Activated CD8-positive, alpha-beta T cell treated with anti-CD3 and anti-CD28 coated beads for 36 hours (primary cell): Measurements from ENCODE around the gene MOV10. TPM values are rescaled to one million over a fixed set of nuclear protein-coding genes. Genes with fewer than 3 reads are reported as not detected.
A peak's percentile ranks its signal among the peaks of the same experiment; 100 is the strongest.
"Not testable (repeated sequence)": the region's sequence is repeated elsewhere in the genome, so short reads cannot be mapped to it uniquely, and the experiment has no call there.

ENCODE experiments used
- ATAC-seq: fragments of 200-7000 bp; cut with Tn5 transposase; one replicate; pipeline ENCODE4 v1.10.0; 2021; ENCODE audit warnings: mild to moderate bottlenecking, moderate library complexity
- CTCF ChIA-PET: fragments of 350-600 bp; sonication (Branson Sonifier 250); formaldehyde crosslinking; loops from one replicate; lab custom pipeline; 2021; ENCODE audit warnings: antibody characterized with exemption; lab: Charles Lee
- POLR2A ChIA-PET: fragments of 350-600 bp; sonication (Branson Sonifier 250); formaldehyde crosslinking; loops from one replicate; lab custom pipeline; 2021; ENCODE audit warnings: antibody characterized with exemption; lab: Charles Lee
- DNase-seq: peaks from one replicate; pipeline ENCODE4 v3.0.0-alpha.2; 2020
- H3K27ac Mint-ChIP-seq: one replicate; pipeline ENCODE4 v1.8.0; 2021; ENCODE audit warnings: mild to moderate bottlenecking, mixed read lengths
- H3K27me3 Mint-ChIP-seq: one replicate; pipeline ENCODE4 v1.8.0; 2021; ENCODE audit warnings: mixed read lengths
- H3K36me3 Mint-ChIP-seq: one replicate; pipeline ENCODE4 v1.8.0; 2021; ENCODE audit warnings: low read depth, mixed read lengths
- H3K4me1 Mint-ChIP-seq: one replicate; pipeline ENCODE4 v1.8.0; 2021; ENCODE audit warnings: low read depth, mixed read lengths
- H3K4me3 Mint-ChIP-seq: one replicate; pipeline ENCODE4 v1.8.0; 2021; ENCODE audit warnings: mild to moderate bottlenecking, moderate library complexity, mixed read lengths
- H3K9me3 Mint-ChIP-seq: one replicate; pipeline ENCODE4 v1.8.0; 2021; ENCODE audit warnings: mixed read lengths
- intact Hi-C: fragments of 100-400 bp; cut with micrococcal nuclease; formaldehyde crosslinking; loops from one replicate; pipeline ENCODE4 v1.10.0; 2022
- total RNA-seq, 2 experiments: library from RNA; stranded (reverse); gene quantifications; one replicate each; pipeline ENCODE4 v1.2.3, GENCODE V29; 2021
- TF ChIP-seq, protein P1 (sequence below): fragments of 200-600 bp; IDR thresholded peaks from one replicate; pipeline ENCODE4 v1.8.0; 2022; ENCODE audit warnings: antibody characterized with exemption, mild to moderate bottlenecking

The MOV10 gene
- total RNA-seq, 2 experiments from 2014 or later = 77.2 to 78.5 TPM

DNA sequence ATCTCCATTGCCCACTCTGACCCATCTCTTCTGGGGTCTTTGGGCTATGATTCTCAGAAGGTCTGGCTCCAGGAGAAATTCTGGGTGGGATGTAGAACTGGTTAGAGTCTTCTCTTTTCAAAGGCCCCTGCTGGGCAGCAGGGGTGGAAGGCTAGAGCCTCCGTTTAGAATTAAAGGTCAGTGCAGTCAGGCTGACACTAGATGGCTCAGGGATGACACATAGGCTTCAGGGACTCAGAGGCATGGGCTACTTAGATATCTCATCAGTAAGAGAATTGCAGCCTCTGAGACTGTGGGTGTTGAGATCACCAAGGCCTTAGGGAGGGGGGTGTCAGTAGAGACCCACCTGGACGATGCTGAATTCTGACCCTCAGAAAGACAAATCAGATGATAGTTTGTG, 53.3 kb downstream of the MOV10 start:
- ChIA-PET POLR2A (no interaction called here), CTCF (interaction anchor here (1.1 to 2.4 kb wide), 2 partner anchors 10 to 12 kb away, joined by 4 to 19 read pairs; partner anchors contain the start of gene PPM1J)
- peaks cover 8% of the 10 kb centered on the region for H3K4me1 Mint-ChIP-seq
- no peak overlapping the region for H3K4me3 Mint-ChIP-seq
- DNase-seq (no peak), ATAC-seq (no peak)
- TF ChIP-seq, protein P1, sequence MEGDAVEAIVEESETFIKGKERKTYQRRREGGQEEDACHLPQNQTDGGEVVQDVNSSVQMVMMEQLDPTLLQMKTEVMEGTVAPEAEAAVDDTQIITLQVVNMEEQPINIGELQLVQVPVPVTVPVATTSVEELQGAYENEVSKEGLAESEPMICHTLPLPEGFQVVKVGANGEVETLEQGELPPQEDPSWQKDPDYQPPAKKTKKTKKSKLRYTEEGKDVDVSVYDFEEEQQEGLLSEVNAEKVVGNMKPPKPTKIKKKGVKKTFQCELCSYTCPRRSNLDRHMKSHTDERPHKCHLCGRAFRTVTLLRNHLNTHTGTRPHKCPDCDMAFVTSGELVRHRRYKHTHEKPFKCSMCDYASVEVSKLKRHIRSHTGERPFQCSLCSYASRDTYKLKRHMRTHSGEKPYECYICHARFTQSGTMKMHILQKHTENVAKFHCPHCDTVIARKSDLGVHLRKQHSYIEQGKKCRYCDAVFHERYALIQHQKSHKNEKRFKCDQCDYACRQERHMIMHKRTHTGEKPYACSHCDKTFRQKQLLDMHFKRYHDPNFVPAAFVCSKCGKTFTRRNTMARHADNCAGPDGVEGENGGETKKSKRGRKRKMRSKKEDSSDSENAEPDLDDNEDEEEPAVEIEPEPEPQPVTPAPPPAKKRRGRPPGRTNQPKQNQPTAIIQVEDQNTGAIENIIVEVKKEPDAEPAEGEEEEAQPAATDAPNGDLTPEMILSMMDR = no peak
- H3K36me3 Mint-ChIP-seq = no peaks in the 10 kb centered on the region
- intact Hi-C loops = no loop called here
- no peaks in the 10 kb centered on the region for H3K27me3 Mint-ChIP-seq
- no peak overlapping the region for H3K27ac Mint-ChIP-seq
- H3K9me3 Mint-ChIP-seq = no peaks in the 10 kb centered on the region

- DNase-seq, ATAC-seq, H3K4me3 Mint-ChIP-seq, H3K27ac Mint-ChIP-seq, H3K4me1 Mint-ChIP-seq, CTCF ChIA-PET, H3K9me3 Mint-ChIP-seq, POLR2A ChIA-PET, H3K27me3 Mint-ChIP-seq, H3K36me3 Mint-ChIP-seq, intact Hi-C loops: not testable (repeated sequence)
These were observed 54.0 kb downstream of the MOV10 start for GRCh38 chr1:112728306-112728971.

GRCh38 chr1:112729011-112729410, 54.6 kb downstream of the MOV10 start:
- H3K4me3 Mint-ChIP-seq, H3K27me3 Mint-ChIP-seq, H3K4me1 Mint-ChIP-seq, H3K9me3 Mint-ChIP-seq, H3K27ac Mint-ChIP-seq, DNase-seq, POLR2A ChIA-PET, H3K36me3 Mint-ChIP-seq, ATAC-seq, intact Hi-C loops: not testable (repeated sequence)
- CTCF ChIA-PET = interaction anchor here (1.1 to 2.0 kb wide), 4 partner anchors 8 to 75 kb away, joined by 5 to 8 read pairs (median 6); a partner anchor contains a TSS

DNA sequence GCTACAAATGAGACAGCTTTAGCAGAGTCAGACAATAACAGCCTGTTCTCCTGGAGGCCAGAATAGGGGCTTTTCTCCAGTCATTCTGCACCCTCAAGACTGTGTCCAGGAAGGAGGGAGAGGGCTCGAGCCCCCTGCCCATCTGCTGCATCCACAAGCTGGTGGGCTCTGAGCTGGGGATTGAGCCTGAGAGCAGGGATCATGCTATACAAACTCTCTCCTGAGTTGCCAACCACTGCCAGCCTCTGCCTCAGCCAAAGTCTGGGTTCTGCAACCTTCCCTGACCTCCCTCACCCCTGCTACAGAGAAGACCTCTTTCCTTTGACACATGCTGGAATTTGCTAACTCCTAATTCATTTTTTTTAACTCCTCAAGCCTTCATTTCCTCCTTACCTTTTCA, 55.5 kb downstream of the MOV10 start:
- POLR2A ChIA-PET = no interaction called here
- H3K9me3 Mint-ChIP-seq = no peaks in the 10 kb centered on the region

DNA sequence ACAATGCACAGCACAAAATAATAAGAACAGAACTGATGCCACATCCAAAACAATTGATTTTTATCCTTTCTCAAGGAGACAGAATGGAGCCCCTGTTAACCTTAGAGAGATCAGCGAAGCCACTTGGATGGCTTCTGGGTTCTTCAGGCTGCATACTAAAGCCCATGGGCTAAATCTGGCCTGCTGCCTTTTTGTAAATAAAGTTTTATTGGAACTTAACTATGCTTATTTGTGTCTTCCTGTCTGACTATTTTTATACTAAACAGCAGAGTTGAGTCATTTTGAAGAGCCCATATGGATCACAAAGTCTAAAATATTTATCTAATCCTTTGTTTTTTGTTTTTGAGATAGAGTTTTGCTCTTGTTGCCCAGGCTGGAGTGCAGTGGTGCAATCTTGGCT, 57.0 kb downstream of the MOV10 start:
- Mint-ChIP-seq H3K4me1 (peaks cover 5% of the 10 kb centered on the region), H3K27me3 (peaks cover 4% of the 10 kb centered on the region), H3K27ac (no peak overlapping the region), H3K4me3 (no peak overlapping the region), H3K9me3 (no peaks in the 10 kb centered on the region), H3K36me3 (no peaks in the 10 kb centered on the region)
- intact Hi-C loops = no loop called here
- TF ChIP-seq, protein P1 = no peak
- ATAC-seq = no peak
- no peak for DNase-seq
- ChIA-PET POLR2A (no interaction called here), CTCF (interaction anchor here (1.1 kb wide), 1 partner anchor 229 kb away, joined by 3 read pairs; no protein-coding TSS in a partner anchor)

More for the DNA sequence above, 55.5 kb downstream of the MOV10 start:
- intact Hi-C loops = no loop called here
- CTCF ChIA-PET = interaction anchor here (1.1 to 2.0 kb wide), 4 partner anchors 9 to 74 kb away, joined by 5 to 8 read pairs (median 6); a partner anchor contains a TSS
- Mint-ChIP-seq H3K4me3 (no peak overlapping the region), H3K27me3 (peaks cover 4% of the 10 kb centered on the region), H3K27ac (no peak overlapping the region), H3K36me3 (no peaks in the 10 kb centered on the region), H3K4me1 (no peaks in the 10 kb centered on the region)
- ATAC-seq (no peak), DNase-seq (no peak)
- TF ChIP-seq, protein P1 = no peak

DNA sequence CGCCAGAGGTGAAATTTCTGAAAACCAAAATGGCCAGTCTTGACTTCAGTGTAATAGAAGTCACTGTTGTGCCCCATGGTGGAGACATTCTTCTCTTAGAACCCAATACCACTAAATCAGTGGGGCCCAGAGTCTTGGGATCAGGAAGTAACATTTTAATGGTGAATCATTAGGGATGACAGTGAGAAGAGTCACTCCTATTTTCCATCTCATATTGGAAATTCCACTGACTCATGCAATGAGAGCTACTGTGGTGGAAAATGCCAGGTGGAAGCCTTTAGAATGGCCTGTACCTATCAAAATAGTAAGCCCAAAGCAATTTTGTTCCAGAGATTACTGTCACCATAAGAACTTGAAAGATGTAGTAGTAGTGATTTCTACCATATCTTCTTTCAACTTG, 61.3 kb downstream of the MOV10 start:
- Mint-ChIP-seq H3K27ac (no peak overlapping the region), H3K4me1 (peaks cover 6% of the 10 kb centered on the region), H3K4me3 (no peak overlapping the region), H3K9me3 (no peaks in the 10 kb centered on the region), H3K27me3 (peaks cover 21% of the 10 kb centered on the region), H3K36me3 (no peaks in the 10 kb centered on the region)
- TF ChIP-seq, protein P1 = no peak
- ChIA-PET POLR2A (no interaction called here), CTCF (interaction anchor here (1.1 to 1.3 kb wide), 2 partner anchors 17 to 20 kb away, joined by 3 to 5 read pairs; a partner anchor contains a TSS)
- ATAC-seq = peak; percentile 67
- intact Hi-C loops = no loop called here
- DNase-seq = no peak
